BE2C (cell line): ENCODE data around the gene D2HGDH. TPM values are rescaled to one million over a fixed set of nuclear protein-coding genes. Genes with fewer than 3 reads are reported as not detected.

Experiments used
- DNase-seq: peaks from one replicate; pipeline ENCODE4 v3.0.0-alpha.2; 2020
- H3K27me3 ChIP-seq: fragments of 250-450 bp; sonication (Bioruptor Pico); 2 replicates; pipeline ENCODE4 v1.5.1; 2020; ENCODE audit warnings: mild to moderate bottlenecking
- H3K36me3 ChIP-seq: fragments of 250-450 bp; sonication (Bioruptor Pico); 2 replicates; pipeline ENCODE4 v1.5.1; 2020; ENCODE audit warnings: mild to moderate bottlenecking
- H3K4me1 ChIP-seq: fragments of 250-450 bp; sonication (Bioruptor Pico); 2 replicates; pipeline ENCODE4 v1.5.1; 2020
- H3K4me3 ChIP-seq: 2 replicates; pipeline ENCODE4 v1.5.1; 2011; ENCODE audit warnings: low read depth, low read length
- H3K9me3 ChIP-seq: fragments of 250-450 bp; sonication (Bioruptor Pico); 2 replicates; pipeline ENCODE4 v1.5.1; 2020
- polyA plus RNA-seq: library from polyadenylated mRNA; unstranded; fragments of >200 nt; gene quantifications from one replicate; pipeline ENCODE4 v1.2.1, GENCODE V29; 2012; ENCODE audit warnings: low read depth, missing spikeins; ENCODE audit not compliant: insufficient read length, insufficient read depth
- TF ChIP-seq, protein P1 (sequence below): IDR thresholded peaks from 2 replicates; pipeline ENCODE4 v1.5.1; 2012; ENCODE audit warnings: mild to moderate bottlenecking, low read depth, low read length

Gene D2HGDH
- 42.2 TPM for polyA plus RNA-seq

DNA sequence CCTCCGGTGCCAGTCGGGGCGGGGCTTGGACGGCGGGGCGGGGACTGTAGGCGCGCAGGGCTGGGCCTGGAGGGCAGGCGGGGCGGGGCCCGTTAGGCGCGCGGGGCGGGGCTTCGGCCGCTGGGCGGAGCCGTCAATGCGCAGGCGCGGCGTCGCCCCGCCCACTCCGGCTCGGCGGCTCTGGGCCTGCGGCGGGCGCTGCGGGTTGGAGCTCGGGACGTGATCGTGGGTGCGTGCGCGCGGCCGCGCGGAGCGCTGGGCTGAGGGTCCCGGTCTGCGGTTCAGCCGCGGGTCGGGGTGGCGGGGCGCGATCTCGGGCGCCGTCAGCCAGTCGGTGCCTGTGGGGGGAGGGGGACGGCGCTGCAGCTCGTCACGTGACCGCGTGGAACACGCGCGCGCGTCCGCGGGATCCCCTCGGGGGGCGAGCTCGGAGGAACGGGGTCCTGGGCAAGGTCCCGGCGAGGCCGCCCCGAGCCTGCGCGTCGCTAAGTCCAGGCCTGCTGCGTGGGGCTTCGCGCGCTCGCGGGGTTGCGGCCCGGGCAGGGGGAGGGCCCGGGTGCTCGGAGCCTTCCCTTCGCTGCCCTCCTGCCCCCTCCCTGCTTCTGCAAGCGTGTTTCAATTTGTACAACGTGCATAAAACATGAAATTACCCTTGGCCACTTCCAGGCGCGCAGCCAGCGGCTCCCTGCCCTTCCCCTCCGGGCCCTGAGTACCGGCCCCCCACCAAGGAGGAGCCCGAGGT lies at the start of gene D2HGDH:
D2HGDH (plus strand) TSS at position 164 of the 742 bp plus-strand sequence. CDS start 595 bp downstream, outside the sequence.
- H3K9me3 ChIP-seq: no peaks in the 10 kb centered on the region
- peak; percentile 98 for DNase-seq
- no peaks in the 10 kb centered on the region for H3K4me1 ChIP-seq
- TF ChIP-seq, protein P1, sequence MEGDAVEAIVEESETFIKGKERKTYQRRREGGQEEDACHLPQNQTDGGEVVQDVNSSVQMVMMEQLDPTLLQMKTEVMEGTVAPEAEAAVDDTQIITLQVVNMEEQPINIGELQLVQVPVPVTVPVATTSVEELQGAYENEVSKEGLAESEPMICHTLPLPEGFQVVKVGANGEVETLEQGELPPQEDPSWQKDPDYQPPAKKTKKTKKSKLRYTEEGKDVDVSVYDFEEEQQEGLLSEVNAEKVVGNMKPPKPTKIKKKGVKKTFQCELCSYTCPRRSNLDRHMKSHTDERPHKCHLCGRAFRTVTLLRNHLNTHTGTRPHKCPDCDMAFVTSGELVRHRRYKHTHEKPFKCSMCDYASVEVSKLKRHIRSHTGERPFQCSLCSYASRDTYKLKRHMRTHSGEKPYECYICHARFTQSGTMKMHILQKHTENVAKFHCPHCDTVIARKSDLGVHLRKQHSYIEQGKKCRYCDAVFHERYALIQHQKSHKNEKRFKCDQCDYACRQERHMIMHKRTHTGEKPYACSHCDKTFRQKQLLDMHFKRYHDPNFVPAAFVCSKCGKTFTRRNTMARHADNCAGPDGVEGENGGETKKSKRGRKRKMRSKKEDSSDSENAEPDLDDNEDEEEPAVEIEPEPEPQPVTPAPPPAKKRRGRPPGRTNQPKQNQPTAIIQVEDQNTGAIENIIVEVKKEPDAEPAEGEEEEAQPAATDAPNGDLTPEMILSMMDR: no peak
- H3K4me3 ChIP-seq: peak within 1 kb of the TSS; percentile 88
- peaks cover 4% of the 10 kb centered on the region; the same call in 1 of the 2 replicates for H3K36me3 ChIP-seq
- H3K27me3 ChIP-seq: no peaks in the 10 kb centered on the region

DNA sequence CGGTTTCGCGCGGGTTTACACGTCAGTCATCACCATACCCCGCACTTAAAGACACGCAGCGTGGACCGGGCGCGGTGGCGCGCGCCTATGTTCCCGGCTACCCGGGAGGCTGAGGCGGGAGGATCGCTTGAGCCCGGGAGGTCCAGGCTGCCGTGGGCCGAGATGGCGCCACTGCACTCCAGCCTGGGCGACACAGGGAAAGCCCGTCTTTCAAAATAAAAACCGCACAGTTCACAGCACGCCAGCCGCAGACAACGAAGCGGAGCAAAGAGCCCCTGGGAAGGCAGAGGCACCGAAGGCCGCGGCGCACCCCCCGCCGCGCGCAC lies 48.1 kb upstream of the D2HGDH start:
- DNase-seq: no peak
- Histone ChIP-seq H3K36me3 (peaks cover 47% of the 10 kb centered on the region), H3K4me1 (no peaks in the 10 kb centered on the region; the same call in 1 of the 2 replicates), H3K27me3 (no peaks in the 10 kb centered on the region), H3K9me3 (no peaks in the 10 kb centered on the region), H3K4me3 (peak overlapping the region; percentile 98)
- TF ChIP-seq, protein P1: no peak

DNA sequence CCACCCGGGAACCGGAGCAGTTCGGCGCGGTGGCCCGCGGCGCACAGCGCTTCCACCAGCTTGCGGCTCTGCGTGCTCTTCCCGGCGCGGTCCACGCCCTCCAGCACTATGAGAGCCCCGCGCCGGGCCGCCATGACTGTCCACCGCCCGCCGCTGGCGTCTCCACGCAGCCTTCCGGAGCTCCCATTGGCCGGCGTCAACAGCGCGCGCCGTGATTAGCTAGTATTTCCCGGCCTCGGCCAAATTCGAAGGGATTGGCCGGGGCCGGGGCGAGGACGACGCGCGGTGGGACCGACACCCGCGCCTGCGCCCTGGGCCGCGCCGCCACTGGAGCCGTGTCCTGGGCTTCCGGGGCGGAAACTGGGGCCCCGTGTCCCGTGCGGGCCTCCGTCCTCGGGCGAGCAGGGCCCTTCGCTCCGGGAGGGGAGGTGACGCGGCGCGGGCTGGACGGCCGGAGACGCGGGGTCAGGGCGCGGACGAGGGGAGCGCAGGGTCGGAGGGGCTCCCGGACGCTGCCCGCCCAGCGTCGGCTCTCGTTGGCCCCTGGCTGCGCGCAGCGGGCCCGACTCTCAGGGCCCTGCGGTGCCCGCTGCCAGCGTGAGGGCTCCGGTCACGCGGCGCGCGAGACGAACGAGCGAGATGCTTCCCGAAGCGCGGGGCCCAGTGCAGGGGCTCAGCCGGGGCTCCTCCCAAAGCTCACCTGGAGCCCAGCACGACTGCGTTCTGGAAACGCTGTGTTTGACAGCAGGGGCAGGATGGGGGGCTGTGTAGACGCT lies 47.6 kb upstream of the D2HGDH start, which contains the start of gene DTYMK:
DTYMK (minus strand) TSS at position 166 of the 776 bp plus-strand sequence; CDS start at position 134, 32 bp downstream.
- Histone ChIP-seq H3K9me3 (no peaks in the 10 kb centered on the region), H3K4me3 (peak within 1 kb of the TSS; percentile 98), H3K36me3 (peaks cover 47% of the 10 kb centered on the region), H3K4me1 (no peaks in the 10 kb centered on the region; the same call in 1 of the 2 replicates), H3K27me3 (no peaks in the 10 kb centered on the region)
- TF ChIP-seq, protein P1: no peak
- peak; percentile 98 for DNase-seq

DNA sequence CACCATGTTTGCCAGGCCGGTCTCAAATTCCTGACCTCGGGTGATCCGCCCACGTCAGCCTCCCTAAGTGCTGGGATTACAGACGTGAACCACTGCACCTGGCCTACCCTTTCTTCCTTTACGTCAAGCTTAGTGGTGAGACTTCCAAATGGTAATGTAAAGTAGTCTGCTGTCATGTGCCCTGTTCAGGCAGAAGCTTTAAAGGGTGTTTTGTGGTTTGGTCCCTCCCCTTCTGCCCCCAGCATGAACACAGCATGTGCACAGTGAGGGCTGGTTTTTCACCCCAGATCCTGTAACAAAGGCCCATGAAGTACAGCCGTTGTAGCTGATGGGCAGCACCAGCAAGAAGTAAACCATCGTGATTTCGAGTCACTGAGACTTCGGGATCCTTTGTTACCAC lies 45.1 kb upstream of the D2HGDH start:
- Histone ChIP-seq H3K4me3 (no peak overlapping the region), H3K4me1 (no peaks in the 10 kb centered on the region; the same call in 1 of the 2 replicates), H3K27me3 (no peaks in the 10 kb centered on the region), H3K9me3 (no peaks in the 10 kb centered on the region), H3K36me3 (peaks cover 47% of the 10 kb centered on the region)
- TF ChIP-seq, protein P1: no peak
- no peak for DNase-seq

DNA sequence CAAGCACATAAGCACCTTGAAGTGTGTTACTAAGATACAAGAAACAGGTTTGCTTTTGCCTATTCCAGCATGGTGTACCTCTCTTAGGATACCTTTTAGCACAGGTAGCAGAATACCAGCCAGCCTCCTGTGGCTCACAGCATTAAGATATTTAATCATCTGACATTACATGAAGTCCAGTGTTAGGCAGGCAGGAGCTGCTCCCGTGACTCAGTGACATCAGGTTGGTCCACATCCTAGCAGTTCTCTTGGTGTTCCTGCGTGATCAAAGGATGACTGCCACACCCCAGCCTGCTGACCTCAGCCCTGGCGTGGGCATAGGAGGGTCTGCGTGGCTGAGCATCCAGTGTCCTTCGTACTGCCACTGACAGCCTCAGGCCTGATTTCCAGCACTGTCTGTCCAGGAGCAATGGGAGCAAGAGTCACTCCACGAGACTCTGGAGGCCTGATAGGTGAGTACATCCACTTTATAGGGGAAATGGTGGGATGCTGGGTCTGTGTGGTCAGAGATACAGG lies 44.2 kb upstream of the D2HGDH start:
- TF ChIP-seq, protein P1: no peak
- peaks cover 45% of the 10 kb centered on the region for H3K36me3 ChIP-seq
- H3K4me1 ChIP-seq: no peaks in the 10 kb centered on the region; the same call in 1 of the 2 replicates
- H3K9me3 ChIP-seq: no peaks in the 10 kb centered on the region
- no peak for DNase-seq
- no peak overlapping the region for H3K4me3 ChIP-seq
- no peaks in the 10 kb centered on the region for H3K27me3 ChIP-seq
